ENCODE data around the gene MEGF11.
"Not testable (repeated sequence)": the region's sequence is repeated elsewhere in the genome, so short reads cannot be mapped to it uniquely, and the experiment has no call there.

The MEGF11 gene

DNA sequence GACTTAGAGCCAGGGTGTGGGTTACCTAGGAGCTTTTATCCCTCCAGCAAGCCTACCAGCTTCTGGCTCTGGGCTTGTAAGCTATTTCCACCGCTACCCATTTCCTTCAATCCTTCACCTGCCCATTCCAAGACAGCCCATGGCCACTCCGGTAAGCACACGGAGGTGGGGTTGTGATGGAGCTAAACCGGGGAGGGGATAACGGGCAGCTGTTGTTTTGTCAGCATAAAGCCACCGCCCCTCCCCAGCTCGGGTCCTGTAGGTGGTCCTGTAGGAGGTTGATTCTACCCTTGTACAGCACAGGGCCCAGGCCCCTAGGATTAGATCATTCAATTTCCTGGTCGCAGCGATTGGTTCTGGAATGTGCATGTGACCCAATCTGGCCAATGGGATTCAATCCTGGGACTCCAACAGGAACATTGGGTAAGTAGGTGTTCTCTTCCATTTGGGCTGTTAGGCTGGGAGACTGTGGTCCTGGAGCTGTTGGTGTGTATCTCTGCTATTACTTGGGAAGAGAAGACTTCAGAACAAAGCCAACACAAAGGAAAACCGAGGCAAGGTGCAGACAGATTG is 233.6 kb downstream of the MEGF11 start:
- no peak for FAIRE-seq

DNA sequence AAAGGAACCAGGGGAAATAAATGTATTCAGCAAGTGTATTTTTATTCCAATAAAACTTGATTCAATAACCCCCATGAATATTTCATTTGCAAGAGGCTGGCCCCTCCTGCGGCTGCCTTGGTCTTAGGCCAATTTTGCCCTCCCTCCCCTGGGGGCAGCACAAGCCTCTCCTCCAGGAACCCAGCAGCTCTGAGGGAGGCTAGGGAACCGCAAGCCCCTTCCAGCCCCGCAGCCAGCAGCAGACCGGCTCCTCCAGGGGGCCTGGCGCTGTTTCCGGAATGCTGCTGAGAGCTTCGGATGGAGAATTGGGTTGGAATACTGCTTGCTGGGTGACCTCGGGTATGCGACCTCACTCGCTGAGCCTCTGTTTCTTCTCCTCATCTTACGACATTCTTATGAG is 234.2 kb downstream of the MEGF11 start:
- no peak for FAIRE-seq

- no peak for FAIRE-seq
These were observed 235.1 kb downstream of the MEGF11 start for GRCh38 chr15:66018488-66018797.

- FAIRE-seq: no peak
These were observed 235.6 kb downstream of the MEGF11 start for GRCh38 chr15:66017792-66018487.

DNA sequence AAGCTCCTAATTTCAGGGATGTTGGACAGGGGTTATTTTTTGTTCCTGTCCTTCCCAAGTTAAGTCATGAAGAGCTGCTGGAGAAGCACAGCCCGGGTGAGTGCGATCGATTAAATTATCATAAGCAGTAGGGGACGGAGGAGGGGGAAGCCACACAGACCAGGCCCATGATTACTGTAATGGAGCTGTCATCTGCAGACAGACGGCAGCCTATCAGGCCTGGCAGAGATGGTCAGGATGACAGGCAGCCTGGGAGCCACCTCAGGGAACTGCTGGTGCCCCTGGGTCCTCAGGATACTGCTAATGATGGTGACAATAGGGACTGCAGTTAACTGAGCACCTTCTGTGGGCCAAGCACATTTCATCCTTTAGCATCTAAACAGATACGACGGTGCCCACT is 236.6 kb downstream of the MEGF11 start:
- no peak for FAIRE-seq

DNA sequence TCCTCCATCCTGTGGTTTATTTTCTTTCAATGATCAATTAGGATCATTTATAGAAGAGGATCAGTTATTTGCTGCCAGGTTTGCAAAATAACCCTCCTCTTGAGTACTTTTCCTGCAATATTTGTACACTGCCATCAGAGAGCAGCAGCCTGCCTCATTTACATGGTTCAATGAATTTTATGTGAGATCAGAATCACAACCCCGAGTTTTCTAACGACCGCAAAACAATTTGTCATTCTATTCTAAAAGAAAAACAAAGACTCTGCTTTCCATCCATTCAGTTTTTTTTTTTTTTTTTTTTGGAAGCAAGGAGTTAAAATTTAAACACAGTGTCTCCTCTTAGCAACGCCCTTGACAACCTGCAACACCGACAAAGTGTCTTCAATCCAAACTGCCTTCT is 237.4 kb downstream of the MEGF11 start:
- no peak for FAIRE-seq

- no peak for FAIRE-seq
These were observed 238.8 kb downstream of the MEGF11 start for GRCh38 chr15:66014635-66015182.

GRCh38 chr15:66014022-66014421 is 239.5 kb downstream of the MEGF11 start:
- FAIRE-seq: no peak

DNA sequence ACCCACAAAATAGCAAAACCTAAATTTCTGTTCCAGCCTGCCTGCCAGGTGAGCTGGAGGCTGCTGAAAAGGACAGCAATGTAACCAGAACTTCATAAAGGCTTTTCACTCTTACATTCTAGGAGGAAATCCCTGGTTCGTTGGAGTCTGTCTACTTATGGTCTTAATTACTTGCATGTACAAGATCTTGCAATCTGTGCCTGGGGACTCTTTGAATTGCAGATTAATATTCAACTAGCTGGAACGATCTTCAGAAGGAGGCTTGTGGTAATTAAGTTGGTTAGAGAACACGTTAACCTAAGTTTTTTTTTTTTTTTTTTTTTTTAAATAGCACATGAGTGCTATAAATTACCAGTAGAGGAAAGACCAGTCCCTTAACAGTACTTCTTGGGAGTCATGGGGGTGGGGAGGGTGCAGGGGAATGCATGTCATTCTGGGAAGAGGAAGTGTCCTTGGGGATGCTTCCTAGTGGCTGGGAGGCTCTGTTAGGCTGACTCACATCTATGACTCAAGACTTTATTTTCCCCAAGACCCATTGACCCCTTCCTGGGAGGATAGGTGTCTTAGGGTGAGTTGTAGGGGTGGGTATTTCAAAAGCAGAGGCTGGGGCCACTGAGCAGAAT is 244.5 kb downstream of the MEGF11 start:
- FAIRE-seq: no peak

DNA sequence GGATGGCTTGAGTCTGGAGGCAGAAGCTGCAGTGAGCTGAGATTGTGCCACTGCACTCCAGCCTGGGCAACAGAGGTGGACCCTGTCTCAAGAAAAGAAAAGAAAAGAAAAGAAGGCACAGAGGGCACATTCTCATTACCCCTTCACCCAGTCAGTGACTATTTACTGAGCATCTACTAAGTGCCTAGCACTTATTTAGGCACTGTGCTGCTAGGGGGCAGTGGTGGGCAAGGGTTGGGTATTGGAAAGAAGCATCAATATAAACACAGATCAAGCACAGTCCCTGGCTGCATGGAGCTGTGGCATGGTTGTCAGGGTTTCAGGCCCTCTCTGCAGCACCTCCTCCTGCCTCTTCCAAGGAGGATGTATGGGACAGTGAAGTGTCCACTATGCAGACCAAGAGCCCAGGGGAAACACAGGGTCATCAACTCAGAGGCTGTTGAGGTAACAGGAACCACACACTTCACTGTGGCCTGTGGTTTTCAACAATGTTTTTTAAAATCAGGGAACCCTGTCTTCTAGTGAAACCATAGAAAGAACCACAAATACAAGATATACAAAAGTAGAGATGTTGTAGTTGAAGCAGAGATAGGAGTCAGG is 245.8 kb downstream of the MEGF11 start:
- no peak for FAIRE-seq

DNA sequence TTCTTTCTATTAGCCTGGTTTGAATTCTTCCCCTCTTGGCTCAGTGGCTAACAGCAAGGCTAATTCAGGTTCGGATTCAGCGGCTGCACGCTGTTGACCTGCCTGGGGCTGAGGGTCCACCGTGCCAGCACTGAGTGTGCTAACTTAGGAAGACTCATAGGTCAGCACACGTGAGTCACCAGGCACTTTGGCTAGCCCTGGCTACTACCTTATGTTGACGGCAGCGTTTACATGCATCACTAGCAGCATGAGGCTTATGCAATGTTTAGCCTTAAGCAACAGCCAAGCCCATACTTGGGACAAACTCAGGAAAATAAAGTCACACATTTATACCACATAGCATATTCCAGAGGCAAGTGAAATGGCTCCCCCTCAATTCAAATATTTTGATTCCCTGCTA is 246.6 kb downstream of the MEGF11 start:
- FAIRE-seq: no peak

DNA sequence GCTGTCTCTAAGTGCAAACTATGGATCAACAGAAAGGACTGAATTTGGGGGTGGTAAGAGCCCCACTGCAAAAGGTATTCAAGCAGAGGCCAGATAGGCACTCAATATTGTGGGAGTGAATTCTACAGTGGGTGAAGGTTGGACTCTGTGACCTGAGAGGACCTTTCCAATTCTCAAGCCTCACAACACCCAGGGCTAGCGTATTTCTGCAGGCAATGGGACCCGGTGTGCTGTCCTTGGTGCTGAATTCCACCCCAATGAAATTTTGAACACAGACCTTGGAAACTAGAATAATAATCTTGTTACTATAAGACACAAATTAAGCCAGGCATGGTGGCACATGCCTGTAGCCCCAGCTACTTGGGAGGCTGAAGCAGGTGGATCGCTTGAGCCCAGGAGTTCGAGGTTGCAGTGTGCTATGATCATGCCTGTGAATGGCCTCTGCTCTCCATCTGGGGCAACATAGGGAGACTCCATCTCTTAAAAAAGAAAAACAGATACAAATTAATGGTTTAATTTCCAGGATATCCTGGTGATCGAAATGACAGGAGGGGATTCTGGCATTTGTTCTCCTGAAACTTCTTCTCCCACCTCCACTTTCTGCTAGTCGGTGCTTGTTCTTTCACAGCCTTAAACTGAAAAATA is 248.8 kb downstream of the MEGF11 start:
- no peak for FAIRE-seq

DNA sequence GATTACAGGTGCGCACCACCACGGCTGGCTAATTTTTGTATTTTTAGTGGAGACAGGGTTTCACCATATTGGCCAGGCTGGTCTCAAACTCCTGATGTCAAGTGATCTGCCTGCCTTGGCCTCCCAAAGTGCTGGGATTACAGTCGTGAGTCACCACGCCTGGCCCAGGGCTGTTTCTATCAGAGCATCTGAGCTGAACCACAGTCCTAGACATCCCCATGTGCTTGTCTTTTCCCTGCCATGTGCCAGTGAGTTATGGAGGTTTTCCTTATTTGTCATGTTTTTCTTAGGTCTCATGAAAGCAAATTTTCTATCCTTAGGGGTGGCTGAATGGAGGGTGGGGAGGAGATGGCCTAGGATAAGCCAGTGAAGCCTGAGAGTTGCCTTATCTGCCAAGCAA is 250.4 kb downstream of the MEGF11 start:
- FAIRE-seq: not testable (repeated sequence)

DNA sequence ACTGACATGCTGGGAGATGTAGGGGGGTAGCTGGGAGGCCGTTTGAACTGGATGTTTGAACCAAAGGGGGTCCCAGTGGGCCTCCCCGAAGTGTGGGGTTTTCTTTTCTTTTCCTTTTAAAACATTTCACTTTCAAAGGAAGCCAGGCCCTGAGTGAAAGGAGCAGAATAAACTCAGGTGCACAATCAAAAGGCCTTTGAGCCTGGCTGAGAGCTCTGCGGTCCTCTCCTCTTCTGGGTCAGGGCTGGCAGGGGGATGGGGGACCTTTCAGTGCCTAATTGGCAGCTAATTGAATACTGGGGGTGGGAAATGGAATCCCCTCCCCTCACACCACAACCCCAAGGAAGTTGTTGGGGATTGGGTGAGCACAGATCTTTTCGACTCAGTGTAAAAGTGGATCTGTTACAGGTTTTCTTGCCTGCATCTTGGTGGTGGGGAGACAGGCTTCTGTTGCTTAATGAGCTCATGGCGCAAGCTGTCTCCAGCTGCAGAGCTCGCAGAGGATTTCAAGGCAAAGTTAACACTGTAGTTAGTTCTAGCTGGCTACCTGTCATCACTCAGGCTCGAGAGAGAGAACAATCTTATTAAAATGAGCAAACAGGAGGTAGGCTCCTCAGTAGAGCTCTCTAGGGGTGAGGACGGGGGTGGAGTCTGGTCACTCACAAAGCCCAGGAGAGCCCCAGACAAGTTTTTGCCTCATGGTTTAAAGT is 251.7 kb downstream of the MEGF11 start:
- no peak for FAIRE-seq

- FAIRE-seq: no peak
These were observed 252.5 kb downstream of the MEGF11 start for GRCh38 chr15:66001042-66001441.

DNA sequence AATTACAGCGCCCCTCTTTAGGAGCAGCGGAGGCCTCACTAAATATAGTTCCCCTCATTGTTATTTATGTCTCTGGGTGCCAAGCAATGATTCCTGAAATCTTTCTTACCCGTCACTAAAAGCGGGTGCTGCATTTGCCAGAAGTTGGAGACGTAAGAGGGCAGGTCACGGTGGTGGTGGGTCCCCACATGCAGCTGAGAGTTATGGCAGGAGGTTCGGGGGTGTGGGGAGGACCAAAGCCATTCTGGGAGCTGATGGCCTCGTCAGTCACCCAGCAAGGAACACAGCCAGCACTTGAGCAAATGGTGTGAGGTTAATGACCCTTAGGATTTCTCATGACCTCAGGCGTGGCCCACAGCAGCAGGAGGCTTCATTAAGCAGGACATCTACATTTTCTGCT is 255.1 kb downstream of the MEGF11 start:
- no peak for FAIRE-seq

DNA sequence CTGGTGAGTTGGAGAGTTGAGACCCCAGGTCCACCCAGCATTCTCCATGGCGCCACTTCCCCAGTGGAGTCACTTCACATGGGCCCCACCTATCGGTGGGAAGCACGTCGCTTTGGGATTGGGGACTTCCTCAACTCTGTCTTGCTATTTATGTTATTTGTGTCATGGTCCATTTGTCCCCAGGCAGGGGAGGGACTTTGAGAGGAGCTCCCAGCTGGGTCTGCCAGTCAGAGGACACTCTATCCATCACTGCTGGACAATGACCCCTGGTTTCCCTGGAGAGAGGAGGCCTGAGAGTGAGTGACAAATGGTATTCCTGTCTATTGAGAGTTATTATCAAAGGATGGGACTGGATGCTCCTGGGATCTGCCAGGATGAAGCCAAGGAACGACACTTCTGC is 256.6 kb downstream of the MEGF11 start:
- FAIRE-seq: no peak

GRCh38 chr15:65994832-65995231 is 258.7 kb downstream of the MEGF11 start:
- no peak for FAIRE-seq

DNA sequence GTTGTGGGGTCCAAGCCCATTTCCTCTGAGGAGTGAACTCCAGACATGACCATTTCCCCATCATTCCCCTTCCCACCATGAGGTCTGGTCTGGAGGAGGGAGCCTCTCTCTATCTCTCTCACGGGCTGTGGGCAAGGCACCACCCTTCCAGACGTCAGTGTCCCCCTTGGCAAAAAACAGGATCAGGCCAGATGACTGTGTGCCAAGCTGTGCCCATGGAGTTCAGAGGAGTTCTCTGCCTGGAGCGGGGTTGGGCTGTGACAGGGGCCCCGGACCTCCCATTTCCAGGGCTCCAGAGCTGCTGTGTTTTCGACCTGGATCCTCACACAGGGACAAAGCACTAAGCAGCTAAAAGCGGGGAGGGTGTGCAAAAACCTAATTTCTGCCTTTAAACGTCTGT is 259.8 kb downstream of the MEGF11 start:
- no peak for FAIRE-seq

- no peak for FAIRE-seq
These were observed 260.3 kb downstream of the MEGF11 start for GRCh38 chr15:65993236-65993635.

DNA sequence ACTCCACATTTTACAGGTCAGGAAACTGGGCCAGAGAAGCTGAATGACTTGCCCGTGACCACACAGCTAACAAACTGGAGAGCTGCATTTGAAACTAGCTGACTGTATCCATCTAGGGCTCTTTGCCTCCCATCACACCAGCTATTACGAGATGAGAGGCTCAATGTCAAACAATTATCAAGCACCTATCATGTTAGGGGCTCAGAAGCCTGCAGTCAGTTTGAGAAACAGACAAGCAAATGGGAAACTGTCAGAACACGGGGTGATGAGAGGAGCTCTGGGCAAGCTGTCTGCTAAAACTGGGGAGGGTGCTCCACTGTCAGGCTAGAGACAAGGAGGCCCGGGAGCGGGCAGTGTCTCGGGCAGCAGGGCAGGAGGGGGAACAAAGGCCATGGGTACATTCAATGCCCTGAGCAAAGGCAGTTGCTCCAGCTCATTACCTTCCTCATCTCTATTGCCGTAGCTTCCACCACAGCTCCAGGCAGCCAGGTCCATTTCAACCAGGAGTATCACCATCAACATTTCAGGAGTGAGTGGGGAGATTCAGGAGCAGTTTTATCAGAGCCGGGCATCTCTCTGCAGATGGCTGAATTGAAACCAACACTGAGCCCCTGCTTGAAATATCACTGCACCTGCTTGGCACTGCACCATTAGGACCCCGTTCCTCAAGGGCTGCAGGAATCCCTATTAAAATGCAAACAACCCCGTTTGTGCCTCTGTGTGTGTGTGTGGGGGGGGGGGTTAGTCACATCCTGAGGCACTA is 261.6 kb downstream of the MEGF11 start:
- FAIRE-seq: no peak

All from G401.6 (cell line).